Lower leg skin (tissue), 4 donors: ENCODE data around the gene KCNT2. TPM values are rescaled to one million over a fixed set of nuclear protein-coding genes. Genes with fewer than 3 reads are reported as not detected.

ENCODE experiments used
- DNase-seq, 2 donors: peaks; one replicate each; pipeline ENCODE4 v3.0.0-alpha.2; 2019; ENCODE audit warnings: low spot score in 2 of 2
- H3K4me3 ChIP-seq: fragments of 200-600 bp; sonication (generic); 2 replicates; pipeline ENCODE4 v1.5.1; 2017; ENCODE audit warnings: mild to moderate bottlenecking, low read depth; ENCODE audit not compliant: poor library complexity, severe bottlenecking
- POLR2A ChIP-seq, 2 donors: fragments of 450-650 bp; IDR thresholded peaks; one replicate each; pipeline ENCODE4 v1.6.1; 2016 to 2017; ENCODE audit warnings: antibody characterized with exemption in 2 of 2, mild to moderate bottlenecking in 1 of 2, moderate library complexity in 1 of 2
- WGBS, 2 donors: methylation state at CpG; one replicate each; pipeline ENCODE4 v1.1.5; 2018; 5-methylcytosine and 5-hydroxymethylcytosine counted together
- intact Hi-C: fragments of 100-400 bp; cut with DNase I; formaldehyde crosslinking; loops from one replicate; pipeline ENCODE4 v1.15.0; 2023; ENCODE audit warnings: low total_unique reads
- total RNA-seq, 4 donors: library from RNA; depleted of rRNA; stranded (reverse); fragments of >200 nt; gene quantifications; one replicate each; pipeline ENCODE4 v1.1.0, GENCODE V29; 2016
- TF ChIP-seq, protein P1 (sequence below), 3 donors: fragments of 450-650 bp; IDR thresholded peaks; one replicate each; pipeline ENCODE4 v1.5.1; 2016; ENCODE audit warnings: antibody characterized with exemption in 3 of 3, mild to moderate bottlenecking in 3 of 3, moderate library complexity in 2 of 3

Gene KCNT2
- total RNA-seq, 4 donors from 2014 or later = 0.34 to 0.97 (median 0.79) TPM

DNA sequence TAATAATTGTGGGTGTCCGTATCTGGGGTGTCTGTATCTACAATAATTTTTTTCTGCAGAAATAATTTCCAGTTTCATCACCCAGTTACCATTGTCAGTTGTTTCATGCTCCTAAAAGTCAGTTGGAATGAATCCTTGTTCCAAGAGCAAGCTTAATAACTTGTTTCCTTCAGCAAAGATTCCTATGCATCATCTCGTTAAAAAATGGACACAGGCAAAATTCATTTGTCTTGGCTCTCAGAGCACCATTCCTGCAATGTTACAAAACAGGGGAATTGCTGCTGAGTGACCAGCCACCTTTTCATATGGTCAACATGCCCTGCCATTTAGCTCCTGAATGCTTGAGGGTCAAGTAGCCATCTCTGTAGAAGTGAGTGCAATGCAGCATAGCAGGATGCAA lies 393.4 kb downstream of the KCNT2 start:
- TF ChIP-seq, protein P1, sequence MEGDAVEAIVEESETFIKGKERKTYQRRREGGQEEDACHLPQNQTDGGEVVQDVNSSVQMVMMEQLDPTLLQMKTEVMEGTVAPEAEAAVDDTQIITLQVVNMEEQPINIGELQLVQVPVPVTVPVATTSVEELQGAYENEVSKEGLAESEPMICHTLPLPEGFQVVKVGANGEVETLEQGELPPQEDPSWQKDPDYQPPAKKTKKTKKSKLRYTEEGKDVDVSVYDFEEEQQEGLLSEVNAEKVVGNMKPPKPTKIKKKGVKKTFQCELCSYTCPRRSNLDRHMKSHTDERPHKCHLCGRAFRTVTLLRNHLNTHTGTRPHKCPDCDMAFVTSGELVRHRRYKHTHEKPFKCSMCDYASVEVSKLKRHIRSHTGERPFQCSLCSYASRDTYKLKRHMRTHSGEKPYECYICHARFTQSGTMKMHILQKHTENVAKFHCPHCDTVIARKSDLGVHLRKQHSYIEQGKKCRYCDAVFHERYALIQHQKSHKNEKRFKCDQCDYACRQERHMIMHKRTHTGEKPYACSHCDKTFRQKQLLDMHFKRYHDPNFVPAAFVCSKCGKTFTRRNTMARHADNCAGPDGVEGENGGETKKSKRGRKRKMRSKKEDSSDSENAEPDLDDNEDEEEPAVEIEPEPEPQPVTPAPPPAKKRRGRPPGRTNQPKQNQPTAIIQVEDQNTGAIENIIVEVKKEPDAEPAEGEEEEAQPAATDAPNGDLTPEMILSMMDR (IDR thresholded peaks at IDR 0.05) = no peak
- TF ChIP-seq POLR2A (IDR thresholded peaks at IDR 0.05) = no peak
- no peak overlapping the region for H3K4me3 ChIP-seq
- intact Hi-C loops = no loop called here
- WGBS, 2 donors = 54 to 60% methylated on average over 2 of the region's 2 CpGs
- no peak for DNase-seq

DNA sequence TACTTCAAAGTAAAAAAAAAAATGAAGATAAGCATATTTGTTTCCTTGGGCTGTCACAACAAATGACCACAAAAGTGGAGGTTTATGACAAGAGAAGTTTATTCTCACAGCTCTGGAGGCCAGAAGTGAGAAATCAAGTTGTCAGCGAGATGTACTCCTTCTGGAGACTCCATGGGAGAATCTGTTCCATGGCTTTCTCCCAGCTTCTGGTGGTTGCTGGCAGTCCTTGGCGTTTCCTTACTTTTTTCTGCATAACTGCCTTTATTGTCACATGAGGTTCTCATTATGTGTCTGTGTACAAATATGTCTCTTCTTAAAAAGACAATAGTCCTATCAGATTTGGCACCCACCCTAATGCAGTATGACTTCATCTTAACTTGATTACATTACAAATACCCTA lies 398.3 kb downstream of the KCNT2 start:
- WGBS, 2 donors = 40 to 54% methylated on average over 2 of the region's 2 CpGs
- TF ChIP-seq, protein P1 (IDR thresholded peaks at IDR 0.05) = no peak
- no peak for TF ChIP-seq POLR2A (IDR thresholded peaks at IDR 0.05)
- intact Hi-C loops = no loop called here
- H3K4me3 ChIP-seq = no peak overlapping the region
- DNase-seq = peak in 1 of 2 donors; percentile 50

DNA sequence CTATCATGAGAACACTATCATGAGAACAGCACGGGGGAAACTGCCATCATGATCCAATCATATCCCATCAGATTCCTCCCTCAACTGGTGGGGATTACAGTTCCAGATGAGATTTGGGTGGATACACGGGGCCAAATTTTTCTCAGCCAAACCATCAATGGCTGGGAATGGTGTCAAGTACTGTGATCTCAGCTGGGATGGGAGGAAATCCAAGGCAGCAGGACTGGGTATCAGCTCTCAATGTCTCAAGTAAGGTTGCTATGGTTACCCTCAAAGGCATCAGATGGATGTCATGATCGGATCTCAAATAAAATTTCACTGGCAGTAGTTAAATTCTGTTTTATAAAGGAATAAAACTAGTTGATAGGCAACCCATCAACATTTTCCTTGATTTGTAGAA lies 399.0 kb downstream of the KCNT2 start:
- intact Hi-C loops = no loop called here
- WGBS, 2 donors = 55 to 62% methylated on average over 3 of the region's 3 CpGs
- TF ChIP-seq, protein P1 (IDR thresholded peaks at IDR 0.05) = no peak
- no peak for TF ChIP-seq POLR2A (IDR thresholded peaks at IDR 0.05)

DNA sequence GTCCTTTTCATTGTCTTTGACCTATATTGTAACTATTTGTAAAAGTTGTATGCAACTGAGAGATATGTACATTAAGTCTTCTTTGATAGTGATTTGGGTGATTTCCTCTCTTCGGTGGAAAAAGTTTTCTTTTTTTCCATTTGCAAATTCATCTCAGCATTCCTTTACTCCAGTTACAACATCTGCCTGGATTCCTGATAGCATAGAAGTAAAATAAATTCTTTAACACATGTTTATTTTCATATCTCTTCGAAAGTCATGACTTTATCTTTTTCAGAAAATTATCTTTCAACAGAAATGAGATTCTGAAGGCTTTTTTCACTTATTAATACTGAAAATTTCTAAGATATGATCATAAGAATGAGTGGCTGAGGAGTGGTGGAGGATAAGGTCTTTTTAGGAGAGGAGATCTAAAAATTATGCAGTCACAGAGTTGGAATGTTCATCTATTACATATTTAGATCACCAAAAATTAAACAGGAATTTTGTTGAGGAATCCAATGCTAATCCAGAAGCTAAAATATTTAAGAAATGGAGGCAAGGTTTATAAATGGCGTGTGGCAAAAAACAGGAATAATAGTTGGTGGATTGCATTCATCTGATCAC lies 400.5 kb downstream of the KCNT2 start:
- WGBS, 2 donors = 72 to 75% methylated on average over 3 of the region's 3 CpGs
- H3K4me3 ChIP-seq = no peak overlapping the region
- no peak for TF ChIP-seq POLR2A (IDR thresholded peaks at IDR 0.05)
- TF ChIP-seq, protein P1 (IDR thresholded peaks at IDR 0.05) = no peak
- DNase-seq = no peak
- intact Hi-C loops = no loop called here

More for the DNA sequence above, 399.0 kb downstream of the KCNT2 start:
- no peak overlapping the region for H3K4me3 ChIP-seq
- no peak for DNase-seq

DNA sequence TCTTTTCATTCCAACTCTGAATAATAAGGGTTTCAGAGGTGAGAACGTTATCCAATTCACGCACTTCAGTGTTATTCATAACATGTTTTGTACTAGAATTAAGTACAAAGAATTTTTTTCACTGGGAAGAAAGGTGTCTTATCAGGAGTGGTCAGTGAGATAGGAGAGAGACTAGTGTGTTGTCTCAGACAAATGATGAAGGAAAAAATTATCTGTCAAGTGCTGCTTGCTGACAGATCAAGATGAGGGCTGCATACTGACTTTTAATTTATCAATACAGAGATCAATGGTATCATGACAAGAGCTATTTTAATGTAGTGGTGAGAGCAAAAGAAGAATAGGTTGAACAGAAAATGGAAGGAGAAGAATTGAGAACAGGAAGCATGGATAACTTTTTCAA lies 402.4 kb downstream of the KCNT2 start:
- WGBS, 2 donors = 84 to 86% methylated on average over 2 of the region's 2 CpGs
- no peak for DNase-seq
- intact Hi-C loops = no loop called here
- no peak overlapping the region for H3K4me3 ChIP-seq
- TF ChIP-seq, protein P1 (IDR thresholded peaks at IDR 0.05) = no peak

DNA sequence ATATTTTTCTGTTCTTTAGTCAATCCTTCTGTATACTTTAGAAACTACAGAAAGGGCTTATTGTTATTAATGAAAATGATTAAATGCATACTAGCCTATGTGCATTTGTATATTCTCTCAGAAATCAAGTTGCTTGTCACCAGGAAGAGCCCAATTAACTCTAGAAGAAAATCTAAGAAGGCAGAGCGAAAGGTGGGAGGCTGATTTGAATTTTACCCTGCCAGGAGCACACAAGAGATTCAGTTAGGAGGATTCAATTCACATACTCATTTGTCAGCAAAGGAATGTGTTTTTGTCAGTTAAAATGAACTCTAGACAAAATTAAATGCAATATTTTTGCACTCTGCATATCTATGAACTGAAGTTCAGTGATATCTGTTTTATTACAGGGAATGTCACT lies 411.8 kb downstream of the KCNT2 start:
- H3K4me3 ChIP-seq = no peak overlapping the region
- no peak for DNase-seq
- whole genome bisulfite sequencing, 2 donors = 66 to 90% methylated on average over 1 of the region's 1 CpG
- intact Hi-C loops = no loop called here
- no peak for TF ChIP-seq POLR2A (IDR thresholded peaks at IDR 0.05)
- TF ChIP-seq, protein P1 (IDR thresholded peaks at IDR 0.05) = no peak
